ENCODE results near the gene POMT2. TPM values are rescaled to one million over a fixed set of nuclear protein-coding genes. Genes with fewer than 3 reads are reported as not detected.

POMT2 gene
- total and polyA plus RNA-seq, 2 donors (not counting 3 experiments of a cell fraction or from before 2014, with no cell fraction given) = 19.5 to 48.2 TPM

DNA sequence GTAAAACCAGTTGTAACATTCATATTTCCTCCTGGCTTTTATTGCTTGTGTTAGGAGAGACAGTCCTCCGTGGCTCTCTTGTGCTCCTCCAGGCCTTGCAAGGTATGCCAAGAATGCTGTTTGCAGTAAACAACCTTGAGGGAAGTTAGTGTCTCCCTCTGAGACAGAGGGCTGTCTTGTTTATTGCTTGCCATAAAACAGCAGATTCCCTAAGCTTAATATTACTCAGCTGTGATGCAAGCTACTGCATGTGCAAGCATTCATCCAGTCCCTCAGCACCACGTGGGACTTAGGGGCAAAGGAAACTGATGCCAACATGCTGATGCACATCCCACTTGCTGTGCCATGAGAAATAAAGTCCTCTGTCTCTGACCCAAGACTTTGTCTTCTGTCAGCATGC lies 6.6 kb downstream of the POMT2 start:
- Histone ChIP-seq H3K27me3 (ENCODE audit: control insufficient read depth in 2 of 2, insufficient read depth in 2 of 2, low read length in 2 of 2) (no peaks in the 10 kb centered on the region), H3K4me1 (ENCODE audit: control insufficient read depth, extremely low read depth, insufficient read depth, low read length) (no peaks in the 10 kb centered on the region), H3K9me3 (replicated peaks; ENCODE audit: control insufficient read depth, insufficient read depth, low read length) (no peaks in the 10 kb centered on the region), H3K79me2 (ENCODE audit: control insufficient read depth, insufficient read depth, low read length) (peaks cover 13% of the 10 kb centered on the region), H3K4me3 (replicated peaks in 1 of 3; ENCODE audit: insufficient read depth in 1 of 3, low read depth in 1 of 3, low read length in 3 of 3) (no peak overlapping the region), H3K4me2 (ENCODE audit: insufficient read depth, low read length) (no peak overlapping the region), H2AFZ (ENCODE audit: low read depth, low read length) (no peak overlapping the region), H3K36me3 (ENCODE audit: control insufficient read depth in 2 of 2, extremely low read depth in 1 of 2, insufficient read depth in 2 of 2, low read length in 2 of 2) (no peaks in the 10 kb centered on the region), H3K27ac (ENCODE audit: insufficient read depth, low read depth, low read length) (no peak overlapping the region), H4K20me1 (replicated peaks; ENCODE audit: control insufficient read depth, extremely low read depth, insufficient read depth, low read length) (no peaks in the 10 kb centered on the region), H3K9ac (replicated peaks; ENCODE audit: extremely low read depth, insufficient read depth, low read length) (no peak overlapping the region), H3K9me1 (replicated peaks; ENCODE audit: control insufficient read depth, extremely low read depth, insufficient read depth, low read length) (no peaks in the 10 kb centered on the region)
- TF ChIP-seq FOS (IDR thresholded peaks at IDR 0.05; ENCODE audit: borderline replicate concordance, insufficient read depth, low read length) = no peak
- TF ChIP-seq, protein P1, sequence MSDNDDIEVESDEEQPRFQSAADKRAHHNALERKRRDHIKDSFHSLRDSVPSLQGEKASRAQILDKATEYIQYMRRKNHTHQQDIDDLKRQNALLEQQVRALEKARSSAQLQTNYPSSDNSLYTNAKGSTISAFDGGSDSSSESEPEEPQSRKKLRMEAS (IDR thresholded peaks at IDR 0.05; ENCODE audit: insufficient read depth, insufficient read length) = no peak
- no peak for TF ChIP-seq EZH2 (IDR thresholded peaks at IDR 0.05; ENCODE audit: borderline replicate concordance, low read depth, low read length, severe bottlenecking)
- TF ChIP-seq, protein P2, sequence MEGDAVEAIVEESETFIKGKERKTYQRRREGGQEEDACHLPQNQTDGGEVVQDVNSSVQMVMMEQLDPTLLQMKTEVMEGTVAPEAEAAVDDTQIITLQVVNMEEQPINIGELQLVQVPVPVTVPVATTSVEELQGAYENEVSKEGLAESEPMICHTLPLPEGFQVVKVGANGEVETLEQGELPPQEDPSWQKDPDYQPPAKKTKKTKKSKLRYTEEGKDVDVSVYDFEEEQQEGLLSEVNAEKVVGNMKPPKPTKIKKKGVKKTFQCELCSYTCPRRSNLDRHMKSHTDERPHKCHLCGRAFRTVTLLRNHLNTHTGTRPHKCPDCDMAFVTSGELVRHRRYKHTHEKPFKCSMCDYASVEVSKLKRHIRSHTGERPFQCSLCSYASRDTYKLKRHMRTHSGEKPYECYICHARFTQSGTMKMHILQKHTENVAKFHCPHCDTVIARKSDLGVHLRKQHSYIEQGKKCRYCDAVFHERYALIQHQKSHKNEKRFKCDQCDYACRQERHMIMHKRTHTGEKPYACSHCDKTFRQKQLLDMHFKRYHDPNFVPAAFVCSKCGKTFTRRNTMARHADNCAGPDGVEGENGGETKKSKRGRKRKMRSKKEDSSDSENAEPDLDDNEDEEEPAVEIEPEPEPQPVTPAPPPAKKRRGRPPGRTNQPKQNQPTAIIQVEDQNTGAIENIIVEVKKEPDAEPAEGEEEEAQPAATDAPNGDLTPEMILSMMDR (IDR thresholded peaks at IDR 0.05; ENCODE audit: extremely low read depth in 1 of 2, insufficient read depth in 1 of 2, low read depth in 1 of 2, low read length in 2 of 2) = no peak
- TF ChIP-seq MYC (IDR thresholded peaks at IDR 0.05; ENCODE audit: low read depth, low read length) = no peak
- no peak for TF ChIP-seq POLR2A (IDR thresholded peaks at IDR 0.05; ENCODE audit: low read depth, low read length)
- TF ChIP-seq POLR2AphosphoS5 (IDR thresholded peaks at IDR 0.05; ENCODE audit: insufficient read depth, low read depth, low read length) = no peak
- FAIRE-seq = no peak
- intact Hi-C loops (cut with micrococcal nuclease) = no loop called here
- ChIA-PET CTCF (interaction anchor here (2.3 to 6.0 kb wide), 3 partner anchors 12 to 161 kb away, joined by 12 to 515 read pairs (median 212); no protein-coding TSS in a partner anchor), POLR2A (no interaction called here)
- no TSS peak for BruUV-seq (replicated peaks)
- DNase-seq (ENCODE audit: low read depth, low spot score) = no peak
- dilution Hi-C loops (cut with MboI; ENCODE audit: extremely low pct_ligation_motif_present, low sequenced_read_pairs) = no loop called here
